Adrenal gland (tissue), 5 donors: ENCODE measurements around the gene ITGB5.
"Not testable (repeated sequence)": the region's sequence is repeated elsewhere in the genome, so short reads cannot be mapped to it uniquely, and the experiment has no call there.

ENCODE experiments used
- CTCF ChIP-seq, 6 experiments: fragments of 450-650 bp in 4 of 6; fragments of 200-600 bp in 2 of 6; sonication (generic) in 1 of 6; IDR thresholded peaks; 1 replicate in 5 of 6; 2 replicates in 1 of 6; pipeline versions ENCODE4 v1.5.1 to v1.8.0; 2016 to 2021; ENCODE audit warnings: antibody characterized with exemption in 6 of 6, mild to moderate bottlenecking in 2 of 6, moderate library complexity in 1 of 6
- POLR2A ChIP-seq, 2 donors: fragments of 450-650 bp; IDR thresholded peaks; one replicate each; pipeline ENCODE4 v1.6.1; 2017; ENCODE audit warnings: antibody characterized with exemption in 2 of 2, mild to moderate bottlenecking in 2 of 2, moderate library complexity in 1 of 2
- donor health status: DM: no; HTN: no; CAD: no.

GRCh38 chr3:124757926-124758325, 129.2 kb downstream of the ITGB5 start:
- not testable (repeated sequence) for TF ChIP-seq CTCF, POLR2A (IDR thresholded peaks at IDR 0.05)
